ENCODE data around the gene ZNF664. TPM values are rescaled to one million over a fixed set of nuclear protein-coding genes. Genes with fewer than 3 reads are reported as not detected.

Gene ZNF664
- total and polyA plus RNA-seq, 2 of the 8 experiments (the other 6 are each of a cell fraction or from before 2014, with no cell fraction given), result 22.8 to 51.4 TPM

- Histone ChIP-seq H3K9me3 (ENCODE audit: insufficient read depth in 2 of 2, low read depth in 1 of 2, low read length in 1 of 2) (no peaks in the 10 kb centered on the region), H3K9ac (replicated peaks in 1 of 4; ENCODE audit: extremely low read depth in 1 of 4, low read depth in 3 of 4, low read length in 3 of 4) (no peak overlapping the region), H3K4me3 (ENCODE audit: extremely low read depth in 1 of 4, insufficient read depth in 2 of 4, low read depth in 3 of 4, low read length in 4 of 4) (no peak overlapping the region), H4K91ac (replicated peaks; ENCODE audit: insufficient read length, low read length) (no peak overlapping the region), H2BK5ac (ENCODE audit: low read depth, low read length) (no peak overlapping the region), H3K4me2 (ENCODE audit: insufficient read depth in 1 of 2, low read depth in 2 of 2, low read length in 2 of 2) (no peak overlapping the region), H3K23me2 (ENCODE audit: low read depth, low read length) (no peaks in the 10 kb centered on the region), H3K79me2 (ENCODE audit: control insufficient read depth in 1 of 2, insufficient read depth in 2 of 2, low read length in 2 of 2) (no peaks in the 10 kb centered on the region), H3K27me3 (replicated peaks in 1 of 4; ENCODE audit: control insufficient read depth in 3 of 4, extremely low read depth in 1 of 4, insufficient read depth in 3 of 4, low read length in 3 of 4) (no peaks in the 10 kb centered on the region), H3K14ac (ENCODE audit: insufficient read length) (no peak overlapping the region), H4K8ac (ENCODE audit: extremely low read depth, insufficient read depth, low read length) (no peak overlapping the region), H2BK15ac (ENCODE audit: low read length) (no peak overlapping the region), H3K4me1 (replicated peaks in 1 of 4; ENCODE audit: control insufficient read depth in 3 of 4, insufficient read depth in 4 of 4, low read length in 3 of 4) (peaks cover 0 to 3% (median under 1%) of the 10 kb centered on the region in 4 experiments; a peak in 2 of 7 replicates), H4K5ac (ENCODE audit: insufficient read length, low read depth, low read length) (no peak overlapping the region), H3K27ac (ENCODE audit: low read depth, low read length) (no peak overlapping the region), H3K36me3 (ENCODE audit: control insufficient read depth in 2 of 4, insufficient read depth in 4 of 4, low read length in 3 of 4) (no peaks in the 10 kb centered on the region), H2BK120ac (replicated peaks; ENCODE audit: low read depth, low read length) (no peak overlapping the region), H2AK5ac (ENCODE audit: low read depth, low read length) (no peak overlapping the region), H2BK12ac (ENCODE audit: low read depth, low read length) (no peak overlapping the region), H2BK20ac (ENCODE audit: low read length) (no peak overlapping the region), H3K23ac (ENCODE audit: insufficient read length) (no peak overlapping the region), H3K79me1 (ENCODE audit: low read depth, low read length) (no peaks in the 10 kb centered on the region), H2AFZ (ENCODE audit: low read length) (no peak overlapping the region), H4K20me1 (replicated peaks in 1 of 2; ENCODE audit: control insufficient read depth in 1 of 2, insufficient read depth in 2 of 2, low read length in 2 of 2) (no peaks in the 10 kb centered on the region), H3K56ac (replicated peaks; ENCODE audit: insufficient read length, low read depth, low read length) (no peak overlapping the region), H3K4ac (replicated peaks; ENCODE audit: insufficient read length, low read depth, low read length) (no peak overlapping the region), H3K18ac (ENCODE audit: extremely low read depth, low read length) (no peak overlapping the region)
- ChIA-PET CTCF (ENCODE audit: partially characterized antibody) (interaction anchor here (0.8 to 5.3 kb wide), 17 partner anchors 8 to 740 kb away, joined by 3 to 39 read pairs (median 4); no protein-coding TSS in a partner anchor), POLR2A (ENCODE audit: partially characterized antibody) (no interaction called here)
- DNase-seq (ENCODE audit: low read depth in 1 of 2, low spot score in 2 of 2) (no peak), FAIRE-seq (no peak)
- no peak for TF ChIP-seq NRF1 (IDR thresholded peaks at IDR 0.05; ENCODE audit: low read depth, low read length)
- no peak for TF ChIP-seq KDM5A (IDR thresholded peaks at IDR 0.05; ENCODE audit: low read length)
- TF ChIP-seq TBP (IDR thresholded peaks at IDR 0.05; ENCODE audit: low read depth, low read length), result no peak
- WGBS, 2 experiments (ENCODE audit: extremely low coverage in 1 of 2, insufficient coverage in 1 of 2, insufficient read length in 1 of 2, insufficient replicate concordance in 2 of 2, low coverage in 1 of 2, low lambda C conversion rate in 2 of 2, missing lambda C conversion rate in 1 of 2), result 92% methylated on average over 5 of the region's 5 CpGs; no CpG with 5 or more reads in 1 of the 2 experiments
Observed at GRCh38 chr12:124031058-124031457, 58.0 kb downstream of the ZNF664 start.
